Activated CD4-positive, alpha-beta T cell treated with anti-CD3 and anti-CD28 coated beads, Interleukin-10, Interleukin-2, amounts not matched to agents 100 ng/mL and 50 ng/mL, durations not matched to agents 16 hours and 8 hours (primary cell): ENCODE measurements around the gene C2orf68.
"Not testable (repeated sequence)": the region's sequence is repeated elsewhere in the genome, so short reads cannot be mapped to it uniquely, and the experiment has no call there.

Experiments used
- DNase-seq: peaks from one replicate; pipeline ENCODE4 v3.0.0-alpha.2; 2020

C2orf68 gene

GRCh38 chr2:85611705-85612587, at the start of gene C2orf68:
TSS of gene C2orf68 (minus strand) at chr2:85612066. CDS start at chr2:85611984, 82 bp downstream.
- DNase-seq = peak; percentile 93

GRCh38 chr2:85661139-85661858, 49.4 kb upstream of the C2orf68 start:
- DNase-seq = no peak

GRCh38 chr2:85660725-85661124, 48.9 kb upstream of the C2orf68 start:
- DNase-seq = no peak

- not testable (repeated sequence) for DNase-seq
Measured at GRCh38 chr2:85660301-85660700, 48.4 kb upstream of the C2orf68 start.

GRCh38 chr2:85659324-85659981, 47.6 kb upstream of the C2orf68 start:
- no peak for DNase-seq

GRCh38 chr2:85657399-85657798, 45.5 kb upstream of the C2orf68 start:
- DNase-seq = not testable (repeated sequence)

GRCh38 chr2:85656468-85656867, 44.6 kb upstream of the C2orf68 start:
- DNase-seq = no peak

GRCh38 chr2:85655961-85656417, 44.1 kb upstream of the C2orf68 start:
- no peak for DNase-seq

GRCh38 chr2:85653996-85654395, 42.1 kb upstream of the C2orf68 start:
- no peak for DNase-seq

- no peak for DNase-seq
Measured at GRCh38 chr2:85652056-85652455, 40.2 kb upstream of the C2orf68 start.

- no peak for DNase-seq
Measured at GRCh38 chr2:85651097-85651496, 39.2 kb upstream of the C2orf68 start.

GRCh38 chr2:85650456-85650855, 38.6 kb upstream of the C2orf68 start:
- no peak for DNase-seq

- DNase-seq = no peak
Measured at GRCh38 chr2:85649201-85650190, 37.6 kb upstream of the C2orf68 start.

GRCh38 chr2:85648619-85649018, 36.8 kb upstream of the C2orf68 start:
- DNase-seq = peak; percentile 30

- no peak for DNase-seq
Measured at GRCh38 chr2:85647823-85648526, 36.1 kb upstream of the C2orf68 start.

- no peak for DNase-seq
Measured at GRCh38 chr2:85646166-85646565, 34.3 kb upstream of the C2orf68 start.

- DNase-seq = no peak
Measured at GRCh38 chr2:85644909-85645308, 33.0 kb upstream of the C2orf68 start.

GRCh38 chr2:85642725-85643124, 30.9 kb upstream of the C2orf68 start:
- DNase-seq = peak; percentile 64

GRCh38 chr2:85635636-85636035, 23.8 kb upstream of the C2orf68 start:
- DNase-seq = no peak

GRCh38 chr2:85635011-85635410, 23.1 kb upstream of the C2orf68 start:
- DNase-seq = no peak

- no peak for DNase-seq
Measured at GRCh38 chr2:85631316-85631715, 19.4 kb upstream of the C2orf68 start.
